Right atrium auricular region (tissue), 2 donors: ENCODE results near the gene LPIN1. TPM values are rescaled to one million over a fixed set of nuclear protein-coding genes. Genes with fewer than 3 reads are reported as not detected.
"Not testable (repeated sequence)": the region's sequence is repeated elsewhere in the genome, so short reads cannot be mapped to it uniquely, and the experiment has no call there.

Source experiments
- DNase-seq: peaks from one replicate; pipeline ENCODE4 v3.0.0-alpha.2; 2019; ENCODE audit warnings: low spot score
- H3K27ac ChIP-seq, 2 donors: fragments of 200-600 bp; sonication (generic); 1 replicate in 1 of 2; 2 replicates in 1 of 2; pipeline ENCODE4 v1.5.1; 2016 to 2019
- H3K27me3 ChIP-seq, 2 donors: fragments of 200-600 bp; sonication (generic); one replicate each; pipeline versions ENCODE4 v1.5.1 to v1.6.0; 2017 to 2019
- H3K36me3 ChIP-seq: fragments of 200-600 bp; sonication (generic); one replicate; pipeline ENCODE4 v1.5.1; 2016
- H3K4me1 ChIP-seq, 2 donors: fragments of 200-600 bp; sonication (generic); one replicate each; pipeline versions ENCODE4 v1.5.1 to v1.6.0; 2017 to 2019
- H3K4me3 ChIP-seq, 2 donors: fragments of 200-600 bp; sonication (generic); 1 replicate in 1 of 2; 2 replicates in 1 of 2; pipeline ENCODE4 v1.5.1; 2017 to 2019; ENCODE audit warnings: mild to moderate bottlenecking in 1 of 2, moderate library complexity in 1 of 2
- H3K9me3 ChIP-seq, 2 donors: fragments of 200-600 bp; sonication (generic); one replicate each; pipeline ENCODE4 v1.5.1; 2019
- total RNA-seq, 2 donors: library from RNA; depleted of rRNA; stranded (reverse); fragments of >200 nt; gene quantifications; one replicate each; pipeline ENCODE4 v1.1.0, GENCODE V29; 2016
- TF ChIP-seq, protein P1 (sequence below), 2 donors: fragments of 200-600 bp; sonication (generic); IDR thresholded peaks; one replicate each; pipeline ENCODE4 v1.5.1; 2019; ENCODE audit warnings: antibody characterized with exemption in 2 of 2

Gene LPIN1
- total RNA-seq, 2 donors from 2014 or later = 21.0 to 27.4 TPM

GRCh38 chr2:11753886-11754699 is 7.7 kb downstream of the LPIN1 start:
- H3K4me1 ChIP-seq = peaks cover 0 to 47% of the 10 kb centered on the region in 2 donors
- TF ChIP-seq, protein P1, sequence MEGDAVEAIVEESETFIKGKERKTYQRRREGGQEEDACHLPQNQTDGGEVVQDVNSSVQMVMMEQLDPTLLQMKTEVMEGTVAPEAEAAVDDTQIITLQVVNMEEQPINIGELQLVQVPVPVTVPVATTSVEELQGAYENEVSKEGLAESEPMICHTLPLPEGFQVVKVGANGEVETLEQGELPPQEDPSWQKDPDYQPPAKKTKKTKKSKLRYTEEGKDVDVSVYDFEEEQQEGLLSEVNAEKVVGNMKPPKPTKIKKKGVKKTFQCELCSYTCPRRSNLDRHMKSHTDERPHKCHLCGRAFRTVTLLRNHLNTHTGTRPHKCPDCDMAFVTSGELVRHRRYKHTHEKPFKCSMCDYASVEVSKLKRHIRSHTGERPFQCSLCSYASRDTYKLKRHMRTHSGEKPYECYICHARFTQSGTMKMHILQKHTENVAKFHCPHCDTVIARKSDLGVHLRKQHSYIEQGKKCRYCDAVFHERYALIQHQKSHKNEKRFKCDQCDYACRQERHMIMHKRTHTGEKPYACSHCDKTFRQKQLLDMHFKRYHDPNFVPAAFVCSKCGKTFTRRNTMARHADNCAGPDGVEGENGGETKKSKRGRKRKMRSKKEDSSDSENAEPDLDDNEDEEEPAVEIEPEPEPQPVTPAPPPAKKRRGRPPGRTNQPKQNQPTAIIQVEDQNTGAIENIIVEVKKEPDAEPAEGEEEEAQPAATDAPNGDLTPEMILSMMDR (IDR thresholded peaks at IDR 0.05) = no peak

GRCh38 chr2:11754700-11755015 is 8.2 kb downstream of the LPIN1 start:
- no peaks in the 10 kb centered on the region for H3K36me3 ChIP-seq
- no peak for DNase-seq
- peak overlapping the region in 1 of 2 donors; percentile 51 for H3K27ac ChIP-seq
- H3K9me3 ChIP-seq = no peaks in the 10 kb centered on the region
- peaks cover 0 to 41% of the 10 kb centered on the region in 2 donors for H3K4me1 ChIP-seq
- TF ChIP-seq, protein P1 (IDR thresholded peaks at IDR 0.05) = no peak
- H3K27me3 ChIP-seq = no peaks in the 10 kb centered on the region
- H3K4me3 ChIP-seq = no peak overlapping the region

More at GRCh38 chr2:11753886-11754699, 7.7 kb downstream of the LPIN1 start:
- no peaks in the 10 kb centered on the region for H3K9me3 ChIP-seq
- no peak overlapping the region for H3K4me3 ChIP-seq
- DNase-seq = no peak
- H3K27ac ChIP-seq = peak overlapping the region; percentile 51 to 57
- no peaks in the 10 kb centered on the region for H3K36me3 ChIP-seq
- no peaks in the 10 kb centered on the region for H3K27me3 ChIP-seq

GRCh38 chr2:11757101-11757500 is 10.7 kb downstream of the LPIN1 start:
- no peak for DNase-seq
- H3K27me3 ChIP-seq = no peaks in the 10 kb centered on the region
- H3K4me3 ChIP-seq = no peak overlapping the region
- peaks cover 0 to 26% of the 10 kb centered on the region in 2 donors for H3K4me1 ChIP-seq
- TF ChIP-seq, protein P1 (IDR thresholded peaks at IDR 0.05) = no peak
- H3K36me3 ChIP-seq = no peaks in the 10 kb centered on the region
- H3K27ac ChIP-seq = no peak overlapping the region
- H3K9me3 ChIP-seq = no peaks in the 10 kb centered on the region

DNA sequence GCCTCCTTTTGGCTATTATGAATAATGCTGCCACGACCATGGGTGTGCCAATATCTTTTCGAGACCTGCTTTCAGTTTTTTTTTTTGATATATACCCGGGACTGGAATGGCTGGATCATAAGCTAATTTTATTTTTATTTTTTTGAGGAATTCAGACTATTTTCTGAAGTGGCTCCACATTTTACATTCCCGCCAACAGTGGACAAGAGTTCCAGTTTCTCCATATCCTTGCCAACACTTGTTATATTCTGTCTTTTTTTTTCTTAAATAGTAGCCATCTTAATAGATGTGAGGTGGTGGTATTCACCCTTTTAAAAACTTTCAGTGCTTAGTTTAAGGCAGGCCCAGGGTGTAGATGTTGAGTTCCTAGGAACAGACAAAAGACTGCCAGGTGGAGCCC is 11.8 kb downstream of the LPIN1 start:
- no peaks in the 10 kb centered on the region for H3K27me3 ChIP-seq
- peaks cover 0 to 27% of the 10 kb centered on the region in 2 donors for H3K4me1 ChIP-seq
- no peak overlapping the region for H3K27ac ChIP-seq
- DNase-seq = no peak
- H3K9me3 ChIP-seq = no peaks in the 10 kb centered on the region
- no peak overlapping the region for H3K4me3 ChIP-seq
- no peaks in the 10 kb centered on the region for H3K36me3 ChIP-seq
- TF ChIP-seq, protein P1 (IDR thresholded peaks at IDR 0.05) = no peak

DNA sequence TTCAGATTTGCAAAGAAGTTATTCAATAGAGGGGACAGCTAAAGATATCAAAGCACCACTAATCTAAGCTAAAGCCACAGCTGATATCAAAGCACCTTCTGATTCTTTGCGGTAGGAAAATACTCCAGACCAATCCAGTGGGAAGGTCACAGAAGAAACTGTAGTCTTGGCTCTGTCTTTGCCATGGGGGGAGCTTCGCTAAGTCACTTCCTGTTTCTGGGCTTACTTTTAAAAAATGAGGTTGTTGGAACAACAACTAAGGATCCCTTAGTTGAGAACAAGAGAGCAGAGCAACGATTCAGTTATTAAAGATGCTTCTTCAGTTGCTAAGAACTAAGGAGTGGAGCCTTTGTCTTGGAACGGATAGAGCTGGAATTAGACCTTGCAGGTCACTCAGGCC is 12.2 kb downstream of the LPIN1 start:
- Histone ChIP-seq H3K27ac (no peak overlapping the region), H3K27me3 (no peaks in the 10 kb centered on the region), H3K9me3 (no peaks in the 10 kb centered on the region), H3K36me3 (no peaks in the 10 kb centered on the region), H3K4me1 (peaks cover 0 to 27% of the 10 kb centered on the region in 2 donors), H3K4me3 (no peak overlapping the region)
- DNase-seq = no peak
- TF ChIP-seq, protein P1 (IDR thresholded peaks at IDR 0.05) = no peak

DNA sequence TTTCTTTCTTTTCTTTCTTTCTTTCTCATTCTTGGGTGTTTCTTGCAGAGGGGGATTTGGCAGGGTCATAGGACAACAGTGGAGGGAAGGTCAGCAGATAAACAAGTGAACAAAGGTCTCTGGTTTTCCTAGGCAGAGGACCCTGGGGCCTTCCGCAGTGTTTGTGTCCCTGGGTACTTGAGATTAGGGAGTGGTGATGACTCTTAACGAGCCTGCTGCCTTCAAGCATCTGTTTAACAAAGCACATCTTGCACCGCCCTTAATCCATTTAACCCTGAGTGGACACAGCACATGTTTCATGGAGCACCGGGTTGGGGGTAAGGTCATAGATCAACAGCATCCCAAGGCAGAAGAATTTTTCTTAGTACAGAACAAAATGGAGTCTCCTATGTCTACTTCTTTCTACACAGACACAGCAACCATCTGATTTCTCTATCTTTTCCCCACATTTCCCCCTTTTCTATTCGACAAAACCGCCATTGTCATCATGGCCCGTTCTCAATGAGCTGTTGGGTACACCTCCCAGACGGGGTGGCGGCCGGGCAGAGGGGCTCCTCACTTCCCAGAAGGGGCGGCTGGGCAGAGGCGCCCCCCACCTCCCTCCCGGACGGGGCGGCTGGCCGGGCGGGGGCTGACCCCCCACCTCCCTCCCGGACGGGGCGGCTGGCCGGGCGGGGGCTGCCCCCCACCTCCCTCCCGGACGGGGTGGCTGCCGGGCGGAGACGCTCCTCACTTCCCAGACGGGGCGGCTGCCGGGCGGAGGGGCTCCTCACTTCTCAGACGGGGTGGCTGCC is 12.9 kb downstream of the LPIN1 start:
- not testable (repeated sequence) for H3K4me3 ChIP-seq, H3K27ac ChIP-seq, DNase-seq, H3K9me3 ChIP-seq, H3K27me3 ChIP-seq, H3K36me3 ChIP-seq
- H3K4me1 ChIP-seq = peaks cover 0 to 24% of the 10 kb centered on the region in 2 donors
